Activated CD4-positive, alpha-beta T cell treated with anti-CD3 and anti-CD28 coated beads, Interleukin-2, amount 50 U/mL, for 48 hours (primary cell): ENCODE data around the gene TAGLN3.

Source experiments
- DNase-seq, 2 experiments: peaks; one replicate each; pipeline ENCODE4 v3.0.0-alpha.2; 2020

The TAGLN3 gene

GRCh38 chr3:112056451-112056929 is 57.8 kb downstream of the TAGLN3 start:
- DNase-seq, result peak; percentile 9 to 31

GRCh38 chr3:112059497-112059896 is 60.8 kb downstream of the TAGLN3 start:
- DNase-seq, result no peak

GRCh38 chr3:112061152-112061551 is 62.4 kb downstream of the TAGLN3 start:
- DNase-seq, result no peak
